Measurements from ENCODE around the gene ANKS6. TPM values are rescaled to one million over a fixed set of nuclear protein-coding genes. Genes with fewer than 3 reads are reported as not detected.

The ANKS6 gene
- total RNA-seq, 1 donor from 2014 or later: 26.7 TPM

GRCh38 chr9:98738741-98739140, 57.6 kb downstream of the ANKS6 start:
- DNase-seq (no peak), ATAC-seq (no peak)
- Histone ChIP-seq H3K4me1 (no peaks in the 10 kb centered on the region), H3K9me3 (no peaks in the 10 kb centered on the region), H3K4me3 (no peak overlapping the region), H3K27ac (no peak overlapping the region), H3K36me3 (peaks cover 15% of the 10 kb centered on the region), H3K27me3 (no peaks in the 10 kb centered on the region)
- no peak for TF ChIP-seq CTCF (IDR thresholded peaks at IDR 0.05)
- intact Hi-C loops (cut with DNase I): no loop called here

- no peak for DNase-seq
- no peak for TF ChIP-seq CTCF (IDR thresholded peaks at IDR 0.05)
- H3K27ac ChIP-seq: no peak overlapping the region
- H3K4me3 ChIP-seq: no peak overlapping the region
- H3K36me3 ChIP-seq: peaks cover 15% of the 10 kb centered on the region
- no peaks in the 10 kb centered on the region for H3K4me1 ChIP-seq
- ATAC-seq: no peak
- no peaks in the 10 kb centered on the region for H3K9me3 ChIP-seq
- intact Hi-C loops (cut with DNase I): no loop called here
- no peaks in the 10 kb centered on the region for H3K27me3 ChIP-seq
Measured at GRCh38 chr9:98736226-98736625, 60.1 kb downstream of the ANKS6 start.

DNA sequence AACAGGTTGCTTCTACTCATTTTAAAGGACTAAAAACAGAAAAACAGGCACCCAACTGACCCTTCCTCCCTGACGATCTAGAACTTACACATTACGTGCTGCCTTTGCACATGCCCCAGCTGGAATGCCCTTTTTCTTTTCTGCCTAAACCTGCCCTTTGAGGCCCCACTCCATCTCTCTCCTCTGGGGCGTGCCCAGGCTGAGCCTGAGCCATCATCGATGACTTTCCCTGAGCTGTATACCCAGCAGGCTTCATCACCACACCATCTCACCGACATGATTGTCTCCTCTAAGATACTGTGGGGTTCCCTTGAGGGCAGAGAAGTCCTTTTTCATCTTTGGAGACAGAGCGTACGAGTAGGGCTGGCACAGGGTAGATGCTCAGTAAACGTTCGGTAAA, 63.6 kb downstream of the ANKS6 start:
- DNase-seq (no peak), ATAC-seq (no peak)
- TF ChIP-seq CTCF (IDR thresholded peaks at IDR 0.05): no peak
- H3K36me3 ChIP-seq: peaks cover 15% of the 10 kb centered on the region
- intact Hi-C loops (cut with DNase I): no loop called here
- H3K27ac ChIP-seq: no peak overlapping the region
- no peaks in the 10 kb centered on the region for H3K27me3 ChIP-seq
- H3K4me1 ChIP-seq: no peaks in the 10 kb centered on the region
- no peaks in the 10 kb centered on the region for H3K9me3 ChIP-seq
- no peak overlapping the region for H3K4me3 ChIP-seq

DNA sequence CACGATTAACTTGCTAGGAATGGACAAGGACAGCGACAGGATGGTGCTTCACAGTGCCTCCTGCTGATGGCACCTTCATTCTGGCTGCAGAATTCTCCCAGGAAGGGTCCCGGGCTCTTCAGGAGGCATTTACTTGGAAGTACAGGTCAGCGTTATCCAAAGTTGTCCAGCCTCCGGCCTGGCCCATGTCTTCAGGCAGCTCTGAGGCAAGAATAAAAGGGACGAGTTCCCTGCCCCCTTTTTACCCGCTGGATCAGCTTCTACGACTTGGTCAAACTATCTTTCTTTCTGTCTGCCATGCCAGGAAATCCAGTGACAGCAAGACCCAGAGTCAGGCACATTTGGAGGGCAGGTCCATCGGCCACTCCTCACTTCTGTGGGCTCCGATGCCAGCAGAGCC, 64.3 kb downstream of the ANKS6 start:
- DNase-seq (no peak), ATAC-seq (no peak)
- peaks cover 15% of the 10 kb centered on the region for H3K36me3 ChIP-seq
- no peaks in the 10 kb centered on the region for H3K4me1 ChIP-seq
- no peak overlapping the region for H3K27ac ChIP-seq
- H3K9me3 ChIP-seq: no peaks in the 10 kb centered on the region
- no peaks in the 10 kb centered on the region for H3K27me3 ChIP-seq
- no peak overlapping the region for H3K4me3 ChIP-seq
- intact Hi-C loops (cut with DNase I): no loop called here
- no peak for TF ChIP-seq CTCF (IDR thresholded peaks at IDR 0.05)

GRCh38 chr9:98730871-98731270, 65.5 kb downstream of the ANKS6 start:
- peaks cover 10% of the 10 kb centered on the region for H3K36me3 ChIP-seq
- H3K27me3 ChIP-seq: no peaks in the 10 kb centered on the region
- no peak for ATAC-seq
- no peaks in the 10 kb centered on the region for H3K4me1 ChIP-seq
- no peaks in the 10 kb centered on the region for H3K9me3 ChIP-seq
- H3K27ac ChIP-seq: no peak overlapping the region
- DNase-seq: no peak
- no peak for TF ChIP-seq CTCF (IDR thresholded peaks at IDR 0.05)
- no peak overlapping the region for H3K4me3 ChIP-seq
- intact Hi-C loops (cut with DNase I): no loop called here

- H3K9me3 ChIP-seq: no peaks in the 10 kb centered on the region
- peaks cover 5% of the 10 kb centered on the region for H3K27me3 ChIP-seq
- TF ChIP-seq CTCF (IDR thresholded peaks at IDR 0.05): no peak
- no peak for ATAC-seq
- H3K27ac ChIP-seq: no peak overlapping the region
- no peaks in the 10 kb centered on the region for H3K36me3 ChIP-seq
- no peaks in the 10 kb centered on the region for H3K4me1 ChIP-seq
- no peak for DNase-seq
- intact Hi-C loops (cut with DNase I): no loop called here
- H3K4me3 ChIP-seq: no peak overlapping the region
Measured at GRCh38 chr9:98728500-98728899, 67.9 kb downstream of the ANKS6 start.

Data from upper lobe of right lung (tissue), 1 donor.